CD14-positive monocyte (primary cell): ENCODE data around the gene FRMPD4. TPM values are rescaled to one million over a fixed set of nuclear protein-coding genes. Genes with fewer than 3 reads are reported as not detected.

Experiments
- DNase-seq, 3 donors: peaks; one replicate each; pipeline ENCODE4 v3.0.0-alpha.2; 2011 to 2022
- H2AFZ ChIP-seq: 2 replicates; pipeline ENCODE4 v1.6.0; 2012; ENCODE audit warnings: mild to moderate bottlenecking, low read depth, low read length, inconsistent platforms; ENCODE audit not compliant: insufficient read depth, poor library complexity, severe bottlenecking
- H3K27ac ChIP-seq, 2 donors: 1 replicate in 1 of 2; 2 replicates in 1 of 2; pipeline ENCODE4 v1.5.1; 2012 to 2013; ENCODE audit warnings: low read length in 2 of 2, control low read depth in 1 of 2, inconsistent platforms in 1 of 2, low read depth in 1 of 2, mild to moderate bottlenecking in 1 of 2
- H3K27me3 ChIP-seq, 2 donors: one replicate each; pipeline versions ENCODE4 v1.6.0 to v1.6.1; 2011 to 2013; ENCODE audit warnings: low read length in 2 of 2; ENCODE audit not compliant: control insufficient read depth in 2 of 2, insufficient read depth in 2 of 2
- H3K36me3 ChIP-seq, 2 donors: replicated peaks in 1 of 2; 1 replicate in 1 of 2; 2 replicates in 1 of 2; pipeline versions ENCODE4 v1.5.1 to v1.6.1; 2012 to 2013; ENCODE audit warnings: low read length in 2 of 2, control low read depth in 1 of 2, inconsistent platforms in 1 of 2, mild to moderate bottlenecking in 1 of 2; ENCODE audit not compliant: insufficient read depth in 2 of 2, control insufficient read depth in 1 of 2
- H3K4me1 ChIP-seq, 2 donors: 1 replicate in 1 of 2; 2 replicates in 1 of 2; pipeline versions ENCODE4 v1.5.1 to v1.6.1; 2012 to 2013; ENCODE audit warnings: low read length in 2 of 2, control low read depth in 1 of 2, inconsistent platforms in 1 of 2, mild to moderate bottlenecking in 1 of 2, moderate library complexity in 1 of 2; ENCODE audit not compliant: insufficient read depth in 2 of 2, control insufficient read depth in 1 of 2
- H3K4me2 ChIP-seq: replicated peaks from 2 replicates; pipeline ENCODE3; 2012; ENCODE audit warnings: low read length, moderate library complexity, mild to moderate bottlenecking; ENCODE audit not compliant: poor library complexity, severe bottlenecking; ENCODE audit errors: extremely low read depth
- H3K4me3 ChIP-seq, 3 experiments: fragments of 200-600 bp in 1 of 3; sonication (generic) in 1 of 3; replicated peaks in 1 of 3; 1 replicate in 2 of 3; 2 replicates in 1 of 3; pipeline ENCODE4 v1.5.1; 2011 to 2013; ENCODE audit warnings: low read length in 3 of 3, mild to moderate bottlenecking in 3 of 3, control low read depth in 2 of 3, low read depth in 2 of 3, inconsistent platforms in 1 of 3, moderate library complexity in 1 of 3
- H3K79me2 ChIP-seq: 2 replicates; pipeline ENCODE4 v1.6.0; 2012; ENCODE audit warnings: mild to moderate bottlenecking, control low read depth, inconsistent platforms, low read length, moderate library complexity; ENCODE audit not compliant: insufficient read depth
- H3K9ac ChIP-seq: 2 replicates; pipeline ENCODE4 v1.6.0; 2017; ENCODE audit warnings: low read length, mild to moderate bottlenecking; ENCODE audit not compliant: insufficient read depth, poor library complexity, severe bottlenecking
- H3K9me3 ChIP-seq, 2 donors: replicated peaks in 1 of 2; 1 replicate in 1 of 2; 2 replicates in 1 of 2; pipeline versions ENCODE4 v1.5.1 to v1.6.1; 2012 to 2013; ENCODE audit warnings: low read length in 2 of 2, control low read depth in 1 of 2; ENCODE audit not compliant: control insufficient read depth in 1 of 2, insufficient read depth in 1 of 2
- H4K20me1 ChIP-seq: 2 replicates; pipeline ENCODE4 v1.6.0; 2012; ENCODE audit warnings: mild to moderate bottlenecking, low read length, control low read depth, moderate library complexity; ENCODE audit not compliant: insufficient read depth
- H3K27ac Mint-ChIP-seq, 7 donors: one replicate each; pipeline ENCODE4 v1.8.0; 2020; ENCODE audit warnings: mild to moderate bottlenecking in 7 of 7, mixed read lengths in 7 of 7, moderate library complexity in 6 of 7, inconsistent platforms in 2 of 7
- H3K27me3 Mint-ChIP-seq, 3 donors: one replicate each; pipeline ENCODE4 v1.8.0; 2021 to 2022; ENCODE audit warnings: low read depth in 3 of 3, mild to moderate bottlenecking in 3 of 3, mixed read lengths in 3 of 3, moderate library complexity in 3 of 3, inconsistent platforms in 1 of 3
- H3K36me3 Mint-ChIP-seq, 2 donors: one replicate each; pipeline ENCODE4 v1.8.0; 2020; ENCODE audit warnings: mixed read lengths in 2 of 2, inconsistent platforms in 1 of 2, mild to moderate bottlenecking in 1 of 2
- H3K4me1 Mint-ChIP-seq: one replicate; pipeline ENCODE4 v1.8.0; 2020; ENCODE audit warnings: mild to moderate bottlenecking, mixed read lengths
- H3K4me3 Mint-ChIP-seq, 2 donors: one replicate each; pipeline ENCODE4 v1.8.0; 2020; ENCODE audit warnings: mild to moderate bottlenecking in 2 of 2, mixed read lengths in 2 of 2, moderate library complexity in 1 of 2
- H3K9me3 Mint-ChIP-seq, 7 donors: one replicate each; pipeline ENCODE4 v1.8.0; 2020 to 2022; ENCODE audit warnings: mixed read lengths in 7 of 7, mild to moderate bottlenecking in 6 of 7, moderate library complexity in 6 of 7, inconsistent platforms in 2 of 7
- WGBS: methylation state at CpG from one replicate; pipeline ENCODE4 v1.1.5; 2013; ENCODE audit warnings: missing lambda C conversion rate; ENCODE audit not compliant: insufficient coverage; 5-methylcytosine and 5-hydroxymethylcytosine counted together
- intact Hi-C, 2 donors: fragments of 100-400 bp; cut with micrococcal nuclease; formaldehyde crosslinking; loops; one replicate each; pipeline versions ENCODE4 v1.15.0 to v1.15.1; 2023
- polyA plus RNA-seq, 3 donors: library from polyadenylated mRNA; depleted of rRNA in 1 of 3; unstranded in 2 of 3; stranded (reverse) in 1 of 3; fragments of 300-500 nt in 2 of 3; fragments of >200 nt in 1 of 3; fragmentation: Illumina TruSeq in 2 of 3; gene quantifications; 1 replicate in 2 of 3; 2 replicates in 1 of 3; pipeline ENCODE4 v1.2.3, GENCODE V29; 2012 to 2021
- TF ChIP-seq, protein P1 (sequence below): fragments of 200-600 bp; IDR thresholded peaks from one replicate; pipeline ENCODE4 v1.8.0; 2022; ENCODE audit warnings: antibody characterized with exemption, mild to moderate bottlenecking

Gene FRMPD4
- polyA plus RNA-seq, 3 donors = not detected

DNA sequence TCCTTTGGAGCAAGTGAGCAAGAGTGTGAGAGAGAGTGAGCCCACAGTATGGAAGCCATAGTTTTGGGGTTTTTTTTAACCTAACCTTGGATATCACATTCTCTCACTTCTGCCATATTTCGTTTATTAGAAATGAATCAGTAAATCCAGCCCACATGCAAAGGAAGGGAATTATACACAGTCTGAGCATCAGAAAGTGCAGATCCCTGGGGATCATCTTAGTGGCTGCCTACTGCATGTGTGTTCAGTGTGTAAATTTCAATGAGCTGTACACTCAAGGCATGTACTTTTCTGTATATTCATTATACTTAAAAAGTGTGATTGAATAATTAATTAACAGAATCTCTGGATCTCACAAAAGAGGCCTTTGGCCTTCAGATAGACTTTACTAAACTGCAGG is 519.2 kb downstream of the FRMPD4 start:
- no peak overlapping the region for H3K4me3 Mint-ChIP-seq
- H3K9me3 Mint-ChIP-seq = peaks cover 0 to 5% (median 2%) of the 10 kb centered on the region in 7 donors
- Histone ChIP-seq H3K9me3 (no peaks in the 10 kb centered on the region), H2AFZ (no peak overlapping the region), H3K4me1 (no peaks in the 10 kb centered on the region), H3K79me2 (no peaks in the 10 kb centered on the region), H3K9ac (no peak overlapping the region), H3K4me3 (no peak overlapping the region), H3K4me2 (no peak overlapping the region), H4K20me1 (no peaks in the 10 kb centered on the region), H3K27me3 (no peaks in the 10 kb centered on the region), H3K27ac (no peak overlapping the region), H3K36me3 (no peaks in the 10 kb centered on the region)
- no peak overlapping the region for H3K27ac Mint-ChIP-seq
- intact Hi-C loops = no loop called here
- DNase-seq = no peak
- no peaks in the 10 kb centered on the region for H3K36me3 Mint-ChIP-seq
- H3K4me1 Mint-ChIP-seq = no peaks in the 10 kb centered on the region
- TF ChIP-seq, protein P1, sequence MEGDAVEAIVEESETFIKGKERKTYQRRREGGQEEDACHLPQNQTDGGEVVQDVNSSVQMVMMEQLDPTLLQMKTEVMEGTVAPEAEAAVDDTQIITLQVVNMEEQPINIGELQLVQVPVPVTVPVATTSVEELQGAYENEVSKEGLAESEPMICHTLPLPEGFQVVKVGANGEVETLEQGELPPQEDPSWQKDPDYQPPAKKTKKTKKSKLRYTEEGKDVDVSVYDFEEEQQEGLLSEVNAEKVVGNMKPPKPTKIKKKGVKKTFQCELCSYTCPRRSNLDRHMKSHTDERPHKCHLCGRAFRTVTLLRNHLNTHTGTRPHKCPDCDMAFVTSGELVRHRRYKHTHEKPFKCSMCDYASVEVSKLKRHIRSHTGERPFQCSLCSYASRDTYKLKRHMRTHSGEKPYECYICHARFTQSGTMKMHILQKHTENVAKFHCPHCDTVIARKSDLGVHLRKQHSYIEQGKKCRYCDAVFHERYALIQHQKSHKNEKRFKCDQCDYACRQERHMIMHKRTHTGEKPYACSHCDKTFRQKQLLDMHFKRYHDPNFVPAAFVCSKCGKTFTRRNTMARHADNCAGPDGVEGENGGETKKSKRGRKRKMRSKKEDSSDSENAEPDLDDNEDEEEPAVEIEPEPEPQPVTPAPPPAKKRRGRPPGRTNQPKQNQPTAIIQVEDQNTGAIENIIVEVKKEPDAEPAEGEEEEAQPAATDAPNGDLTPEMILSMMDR = no peak
- no CpG with 5 or more reads among the region's 1 CpG for WGBS
- H3K27me3 Mint-ChIP-seq = peaks cover 0 to 2% (median 0%) of the 10 kb centered on the region in 3 donors

DNA sequence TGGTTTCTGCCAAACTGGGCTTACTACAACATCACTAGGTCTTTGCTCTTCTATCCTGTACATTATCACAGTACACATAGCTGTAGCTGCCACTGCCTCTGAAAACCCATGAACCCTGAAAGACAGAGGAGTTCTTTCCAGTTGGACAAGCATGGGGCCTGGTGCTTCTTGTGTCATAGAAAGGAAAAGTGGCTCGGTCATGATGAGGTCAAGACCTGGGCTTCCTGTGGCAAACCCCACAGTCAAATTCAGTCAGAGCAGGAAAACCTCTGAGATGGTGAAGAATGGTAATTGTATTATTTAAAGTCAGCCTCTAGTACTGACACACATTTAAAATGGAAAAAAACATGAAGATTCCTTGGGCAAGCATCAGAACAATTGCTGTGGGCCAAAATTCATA is 519.6 kb downstream of the FRMPD4 start:
- Mint-ChIP-seq H3K27me3 (peaks cover 0 to 2% (median 0%) of the 10 kb centered on the region in 3 donors), H3K4me3 (no peak overlapping the region), H3K9me3 (peaks cover 0 to 5% (median 2%) of the 10 kb centered on the region in 7 donors), H3K36me3 (no peaks in the 10 kb centered on the region), H3K4me1 (no peaks in the 10 kb centered on the region), H3K27ac (no peak overlapping the region)
- Histone ChIP-seq H3K9ac (no peak overlapping the region), H3K27ac (no peak overlapping the region), H3K4me2 (no peak overlapping the region), H3K79me2 (no peaks in the 10 kb centered on the region), H3K9me3 (no peaks in the 10 kb centered on the region), H3K4me1 (no peaks in the 10 kb centered on the region), H4K20me1 (no peaks in the 10 kb centered on the region), H3K36me3 (no peaks in the 10 kb centered on the region), H2AFZ (no peak overlapping the region), H3K4me3 (no peak overlapping the region), H3K27me3 (no peaks in the 10 kb centered on the region)
- no CpG with 5 or more reads among the region's 1 CpG for WGBS
- TF ChIP-seq, protein P1 = no peak
- DNase-seq = no peak
- intact Hi-C loops = no loop called here
